ENCODE data around the gene LIPH.

Gene LIPH

GRCh38 chr3:185539934-185540333 lies 12.5 kb downstream of the LIPH start:
- DNase-seq (ENCODE audit: low read depth) = no peak

- no peak for DNase-seq (ENCODE audit: low read depth)
Measured at GRCh38 chr3:185537369-185537970, 14.9 kb downstream of the LIPH start.

GRCh38 chr3:185534511-185534910 lies 17.9 kb downstream of the LIPH start:
- no peak for DNase-seq (ENCODE audit: low read depth)

DNA sequence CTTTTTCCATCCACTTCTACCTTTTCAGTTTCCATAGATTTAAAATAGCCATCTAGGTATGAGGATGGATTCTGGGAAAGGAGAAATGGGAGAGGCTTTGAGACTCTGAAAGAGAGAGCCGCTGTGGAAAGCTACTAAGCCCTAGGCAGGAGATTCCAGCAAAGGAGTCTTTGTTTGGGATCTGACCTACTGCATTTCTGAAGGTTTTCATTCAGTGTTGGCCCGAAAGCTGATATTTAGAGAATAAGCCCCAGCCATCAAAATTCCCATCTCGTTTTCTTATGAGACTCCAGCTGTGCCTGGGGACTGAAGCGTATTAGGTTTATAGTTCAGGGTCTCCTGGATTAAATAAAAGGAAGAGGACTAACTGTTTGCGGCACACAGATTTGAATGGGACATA lies 19.5 kb downstream of the LIPH start:
- DNase-seq (ENCODE audit: low read depth) = no peak

- no peak for DNase-seq (ENCODE audit: low read depth)
Measured at GRCh38 chr3:185530856-185531255, 21.5 kb downstream of the LIPH start.

- no peak for DNase-seq (ENCODE audit: low read depth)
Measured at GRCh38 chr3:185528532-185528931, 23.9 kb downstream of the LIPH start.

GRCh38 chr3:185527364-185527763 lies 25.0 kb downstream of the LIPH start:
- DNase-seq (ENCODE audit: low read depth) = no peak

- no peak for DNase-seq (ENCODE audit: low read depth)
Measured at GRCh38 chr3:185526349-185526951, 25.9 kb downstream of the LIPH start.

DNA sequence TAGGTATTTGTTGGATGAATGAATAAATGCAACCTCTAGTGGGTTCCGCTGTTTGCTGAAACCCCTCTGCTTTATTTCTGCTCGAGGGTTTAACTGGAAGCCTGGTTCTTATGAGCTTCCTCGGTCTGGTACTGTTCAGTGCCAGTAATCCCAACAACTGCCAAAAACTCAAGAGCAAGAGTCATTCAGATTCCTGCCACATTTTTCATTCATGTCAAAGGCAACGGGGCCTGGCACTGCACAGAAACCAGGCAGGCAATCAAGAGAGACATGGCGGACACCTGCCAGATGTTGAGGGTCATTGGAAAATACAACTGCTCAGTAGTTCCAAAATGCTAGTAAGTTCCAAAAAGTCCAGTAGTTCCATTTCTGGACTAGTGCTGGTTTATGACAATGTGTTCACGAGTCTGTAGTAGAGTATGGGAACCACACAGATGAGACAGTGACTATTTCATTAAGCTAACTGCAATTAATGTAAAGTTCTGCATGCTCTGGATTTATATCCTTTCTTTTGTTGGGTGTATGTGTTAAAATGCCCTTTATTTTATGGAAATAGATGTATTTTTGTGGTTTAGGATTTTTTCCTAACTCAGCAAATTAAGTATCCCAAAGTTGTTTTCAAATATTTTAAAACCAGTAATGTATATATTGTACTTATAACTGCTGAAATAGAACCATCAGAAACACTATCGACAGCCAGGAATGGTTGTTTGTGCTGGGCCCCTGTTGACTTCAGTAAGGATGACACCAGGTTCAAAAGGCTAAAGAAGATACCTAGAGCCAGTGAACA lies 30.8 kb downstream of the LIPH start:
- DNase-seq (ENCODE audit: low read depth) = no peak

DNA sequence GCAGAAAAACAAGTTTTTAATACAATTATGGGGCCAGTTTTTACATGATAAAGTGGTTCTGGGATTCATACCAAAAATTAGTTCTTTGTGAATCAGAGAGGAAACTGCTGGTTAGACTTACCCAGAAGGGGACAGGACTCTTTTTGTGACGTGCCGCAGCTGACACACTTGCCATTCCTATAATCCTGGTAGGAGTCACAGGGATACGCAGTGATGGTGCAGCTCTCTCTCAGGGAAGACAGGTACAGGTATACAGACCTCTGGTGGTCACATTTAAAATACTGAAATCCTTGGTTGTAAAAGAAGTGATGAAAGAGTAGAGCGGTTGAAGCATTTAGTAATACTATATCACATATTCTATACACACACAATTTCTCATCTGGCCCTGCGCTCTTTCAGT lies 33.4 kb downstream of the LIPH start:
- no peak for DNase-seq (ENCODE audit: low read depth)

- no peak for DNase-seq (ENCODE audit: low read depth)
Measured at GRCh38 chr3:185517387-185518130, 34.8 kb downstream of the LIPH start.

- no peak for DNase-seq (ENCODE audit: low read depth)
Measured at GRCh38 chr3:185511711-185512110, 40.7 kb downstream of the LIPH start.

GRCh38 chr3:185508335-185508991 lies 43.9 kb downstream of the LIPH start:
- no peak for DNase-seq (ENCODE audit: low read depth)

DNA sequence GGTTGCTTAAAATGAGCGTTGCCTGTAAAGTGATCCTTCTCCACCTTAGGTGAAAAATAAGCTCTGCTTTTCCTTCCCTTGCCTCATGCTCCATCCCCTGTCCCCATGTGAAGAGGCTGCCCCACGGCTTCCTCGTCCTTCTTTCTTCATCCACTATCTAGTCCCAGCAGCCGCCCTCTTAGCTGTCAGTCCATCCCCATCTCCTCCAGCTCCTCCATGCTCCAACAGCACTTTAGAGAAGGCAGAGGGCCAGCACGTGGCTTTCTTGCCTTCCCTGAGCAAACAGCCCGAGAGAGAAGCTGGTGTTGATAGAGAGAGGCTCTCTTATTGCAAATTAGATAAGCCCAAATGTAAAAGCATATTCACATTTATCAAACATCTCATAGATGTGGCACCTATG lies 44.5 kb downstream of the LIPH start:
- DNase-seq (ENCODE audit: low read depth) = no peak

DNA sequence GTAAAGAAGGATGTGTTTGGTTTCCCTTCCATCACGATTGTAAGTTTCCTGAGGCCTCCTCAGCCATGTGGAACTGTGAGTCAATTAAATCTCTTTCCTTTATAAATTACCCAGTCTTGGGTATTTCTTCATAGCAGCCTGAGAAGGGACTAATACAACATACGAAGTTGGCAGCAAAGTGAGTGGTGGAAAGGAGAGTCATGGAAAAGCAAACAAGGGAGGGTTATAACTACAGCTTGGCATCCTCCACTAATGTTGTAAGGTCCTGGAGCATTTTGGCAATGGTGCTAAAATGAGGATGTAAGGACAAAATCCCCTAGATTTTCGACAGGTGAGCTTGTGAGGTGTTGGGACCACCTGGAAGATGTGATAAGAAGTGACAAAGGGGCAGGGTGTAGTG lies 47.8 kb downstream of the LIPH start:
- no peak for DNase-seq (ENCODE audit: low read depth)

DNA sequence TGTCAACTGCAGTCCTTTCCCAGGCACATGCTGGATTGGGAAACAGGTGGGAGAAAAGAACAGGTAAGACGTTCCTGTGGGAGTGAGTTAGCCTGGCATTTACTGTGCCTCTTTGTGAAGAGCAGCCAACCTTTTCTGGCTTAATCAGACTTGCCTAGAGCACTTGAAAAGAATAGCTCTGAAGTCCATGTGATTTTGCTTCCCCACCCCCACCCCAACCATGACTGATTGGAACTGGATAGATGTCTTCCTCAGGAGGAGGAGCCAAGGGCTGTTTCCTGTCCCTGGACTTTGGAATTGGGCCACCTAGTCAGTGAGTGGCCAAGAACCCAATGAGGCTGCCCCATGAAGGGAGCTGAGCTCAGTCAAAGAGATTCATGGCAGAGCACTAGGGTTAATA lies 48.9 kb downstream of the LIPH start:
- DNase-seq (ENCODE audit: low read depth) = no peak

DNA sequence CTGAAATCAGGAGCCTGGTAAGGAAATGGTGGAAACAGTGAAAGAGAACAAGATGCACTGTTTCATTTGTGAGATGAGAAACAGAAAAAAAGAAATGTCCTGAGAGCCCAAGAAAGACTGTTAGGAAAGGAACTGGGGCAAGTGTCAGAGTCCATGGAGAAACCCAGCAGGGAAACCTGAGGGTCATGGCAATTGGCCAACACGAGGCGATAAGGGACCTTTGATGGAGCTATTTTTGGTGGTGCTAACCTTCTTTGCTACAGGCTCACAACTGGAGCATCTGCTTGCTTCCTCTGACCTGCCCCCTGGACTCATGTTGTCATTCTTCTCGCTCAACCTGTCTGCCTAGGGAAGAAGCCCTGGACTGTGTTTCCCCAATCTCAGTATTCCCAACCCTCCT lies 49.4 kb downstream of the LIPH start:
- DNase-seq (ENCODE audit: low read depth) = no peak

GRCh38 chr3:185498503-185499396 lies 53.6 kb downstream of the LIPH start, which contains the start of gene TMEM41A:
TMEM41A (minus strand) TSS chr3:185499035; CDS start chr3:185498961, 74 bp downstream.
- DNase-seq (ENCODE audit: low read depth) = peak; percentile 68

DNA sequence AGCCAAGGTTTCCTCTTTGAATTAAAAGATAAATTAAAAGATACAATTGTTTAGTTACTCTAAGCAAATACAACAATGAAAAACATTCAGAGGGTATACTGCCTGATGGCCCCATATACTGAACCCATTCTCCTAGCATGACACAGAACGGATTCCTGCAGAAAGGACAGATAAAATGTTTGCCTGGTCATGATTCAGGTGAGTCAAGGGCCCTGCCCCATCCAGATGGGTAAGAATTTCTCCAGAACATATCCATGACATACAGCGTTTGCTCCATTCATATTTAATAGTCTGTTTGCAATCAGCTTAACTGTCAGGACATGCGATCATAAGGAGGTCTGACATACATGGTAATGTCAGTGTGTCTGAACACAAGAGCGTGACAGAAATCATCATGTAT lies 62.1 kb downstream of the LIPH start:
- DNase-seq (ENCODE audit: low read depth) = no peak

GRCh38 chr3:185489462-185489861 lies 62.9 kb downstream of the LIPH start:
- DNase-seq (ENCODE audit: low read depth) = no peak

DNA sequence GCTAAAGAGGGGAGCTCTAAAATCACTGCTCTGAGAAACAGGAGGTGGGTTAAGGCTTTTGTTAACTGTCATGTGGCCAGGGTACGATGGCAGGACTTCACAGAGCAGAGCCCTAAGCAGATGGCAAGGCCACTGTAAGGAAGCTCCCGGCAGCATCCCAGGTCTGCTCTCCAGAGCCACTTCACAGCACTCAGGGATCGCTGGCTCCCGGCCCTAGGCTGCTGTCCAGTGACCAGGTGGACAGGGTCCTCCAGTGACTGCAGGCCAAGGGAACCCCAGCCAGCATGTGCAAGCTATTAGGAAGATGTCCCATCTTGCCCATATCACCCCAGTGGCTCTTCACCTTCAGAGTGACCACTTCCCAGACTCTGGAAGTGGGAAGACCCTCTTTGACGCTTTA lies 63.9 kb downstream of the LIPH start:
- DNase-seq (ENCODE audit: low read depth) = no peak

All from T-helper 22 cell (primary cell).